ENCODE data around the gene BFSP2.

DNA sequence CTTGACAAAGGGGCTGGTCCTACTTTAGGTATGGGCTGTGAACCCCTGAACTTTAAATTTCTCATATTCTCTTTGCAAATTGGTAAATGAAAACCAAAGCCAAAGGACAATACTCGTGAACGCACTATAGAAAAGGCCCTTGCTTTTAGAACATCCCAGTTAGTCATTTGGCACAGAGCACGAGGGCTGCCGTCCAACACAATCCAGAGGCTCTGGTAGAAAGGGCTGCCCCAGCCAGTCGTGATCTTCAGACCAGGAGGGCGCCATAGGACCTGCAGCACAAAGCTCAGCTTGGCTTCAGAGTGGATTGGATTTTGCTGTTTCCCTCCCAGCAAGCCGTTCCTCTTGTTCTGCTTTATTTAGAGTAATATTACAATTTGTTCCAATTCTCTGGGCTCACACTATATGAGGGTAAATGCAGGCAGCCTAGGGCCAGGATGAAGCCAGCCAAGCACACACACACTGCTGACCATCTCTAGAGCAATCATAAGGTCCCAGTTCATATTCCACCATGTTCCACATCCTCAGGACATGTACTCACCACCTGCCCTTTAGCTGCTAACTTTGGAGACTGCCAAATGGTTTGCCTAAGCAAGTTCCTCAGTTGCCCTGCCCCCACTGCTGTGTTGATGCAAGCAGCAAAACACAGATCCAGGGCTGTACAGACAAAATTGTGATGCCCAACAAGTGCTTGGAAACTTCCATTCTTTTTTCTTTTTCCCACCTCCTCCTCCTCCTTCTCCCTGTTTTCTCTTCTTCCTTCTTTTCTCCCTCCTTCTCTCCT is 6.0 kb upstream of the BFSP2 start:
- no peak for TF ChIP-seq EZH2phosphoT487 (IDR thresholded peaks at IDR 0.05; ENCODE audit: borderline replicate concordance, low read length)
- TF ChIP-seq, protein P1, sequence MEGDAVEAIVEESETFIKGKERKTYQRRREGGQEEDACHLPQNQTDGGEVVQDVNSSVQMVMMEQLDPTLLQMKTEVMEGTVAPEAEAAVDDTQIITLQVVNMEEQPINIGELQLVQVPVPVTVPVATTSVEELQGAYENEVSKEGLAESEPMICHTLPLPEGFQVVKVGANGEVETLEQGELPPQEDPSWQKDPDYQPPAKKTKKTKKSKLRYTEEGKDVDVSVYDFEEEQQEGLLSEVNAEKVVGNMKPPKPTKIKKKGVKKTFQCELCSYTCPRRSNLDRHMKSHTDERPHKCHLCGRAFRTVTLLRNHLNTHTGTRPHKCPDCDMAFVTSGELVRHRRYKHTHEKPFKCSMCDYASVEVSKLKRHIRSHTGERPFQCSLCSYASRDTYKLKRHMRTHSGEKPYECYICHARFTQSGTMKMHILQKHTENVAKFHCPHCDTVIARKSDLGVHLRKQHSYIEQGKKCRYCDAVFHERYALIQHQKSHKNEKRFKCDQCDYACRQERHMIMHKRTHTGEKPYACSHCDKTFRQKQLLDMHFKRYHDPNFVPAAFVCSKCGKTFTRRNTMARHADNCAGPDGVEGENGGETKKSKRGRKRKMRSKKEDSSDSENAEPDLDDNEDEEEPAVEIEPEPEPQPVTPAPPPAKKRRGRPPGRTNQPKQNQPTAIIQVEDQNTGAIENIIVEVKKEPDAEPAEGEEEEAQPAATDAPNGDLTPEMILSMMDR (IDR thresholded peaks at IDR 0.05; ENCODE audit: low read depth, low read length, poor library complexity, severe bottlenecking): no peak
